Measurements from ENCODE around the gene RALGDS. TPM values are rescaled to one million over a fixed set of nuclear protein-coding genes. Genes with fewer than 3 reads are reported as not detected.
A peak's percentile ranks its signal among the peaks of the same experiment; 100 is the strongest.

The RALGDS gene
- total and polyA plus RNA-seq, 9 of the 15 experiments (the other 6 are each of a cell fraction or from before 2014, with no cell fraction given) = 0.75 to 43.3 (median 27.1) TPM

GRCh38 chr9:133122935-133123611, 2.0 kb upstream of the RALGDS start (continued):
- TF ChIP-seq TAF1 (IDR thresholded peaks at IDR 0.05; ENCODE audit: control insufficient read depth, extremely low read depth, insufficient read depth, low read length, severe bottlenecking) = no peak
- TF ChIP-seq HMGN3 (IDR thresholded peaks at IDR 0.05; ENCODE audit: borderline replicate concordance, extremely low read depth, insufficient read length, low read depth, low read length) = no peak
- TF ChIP-seq, protein P1, sequence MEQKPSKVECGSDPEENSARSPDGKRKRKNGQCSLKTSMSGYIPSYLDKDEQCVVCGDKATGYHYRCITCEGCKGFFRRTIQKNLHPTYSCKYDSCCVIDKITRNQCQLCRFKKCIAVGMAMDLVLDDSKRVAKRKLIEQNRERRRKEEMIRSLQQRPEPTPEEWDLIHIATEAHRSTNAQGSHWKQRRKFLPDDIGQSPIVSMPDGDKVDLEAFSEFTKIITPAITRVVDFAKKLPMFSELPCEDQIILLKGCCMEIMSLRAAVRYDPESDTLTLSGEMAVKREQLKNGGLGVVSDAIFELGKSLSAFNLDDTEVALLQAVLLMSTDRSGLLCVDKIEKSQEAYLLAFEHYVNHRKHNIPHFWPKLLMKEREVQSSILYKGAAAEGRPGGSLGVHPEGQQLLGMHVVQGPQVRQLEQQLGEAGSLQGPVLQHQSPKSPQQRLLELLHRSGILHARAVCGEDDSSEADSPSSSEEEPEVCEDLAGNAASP (IDR thresholded peaks at IDR 0.05) = no peak
- TF ChIP-seq ZNF764 (CRISPR knock-in tag; IDR thresholded peaks at IDR 0.05; ENCODE audit: low read depth) = no peak
- TF ChIP-seq ZNF282 (CRISPR knock-in tag; IDR thresholded peaks at IDR 0.05) = no peak
- TF ChIP-seq, protein P2, sequence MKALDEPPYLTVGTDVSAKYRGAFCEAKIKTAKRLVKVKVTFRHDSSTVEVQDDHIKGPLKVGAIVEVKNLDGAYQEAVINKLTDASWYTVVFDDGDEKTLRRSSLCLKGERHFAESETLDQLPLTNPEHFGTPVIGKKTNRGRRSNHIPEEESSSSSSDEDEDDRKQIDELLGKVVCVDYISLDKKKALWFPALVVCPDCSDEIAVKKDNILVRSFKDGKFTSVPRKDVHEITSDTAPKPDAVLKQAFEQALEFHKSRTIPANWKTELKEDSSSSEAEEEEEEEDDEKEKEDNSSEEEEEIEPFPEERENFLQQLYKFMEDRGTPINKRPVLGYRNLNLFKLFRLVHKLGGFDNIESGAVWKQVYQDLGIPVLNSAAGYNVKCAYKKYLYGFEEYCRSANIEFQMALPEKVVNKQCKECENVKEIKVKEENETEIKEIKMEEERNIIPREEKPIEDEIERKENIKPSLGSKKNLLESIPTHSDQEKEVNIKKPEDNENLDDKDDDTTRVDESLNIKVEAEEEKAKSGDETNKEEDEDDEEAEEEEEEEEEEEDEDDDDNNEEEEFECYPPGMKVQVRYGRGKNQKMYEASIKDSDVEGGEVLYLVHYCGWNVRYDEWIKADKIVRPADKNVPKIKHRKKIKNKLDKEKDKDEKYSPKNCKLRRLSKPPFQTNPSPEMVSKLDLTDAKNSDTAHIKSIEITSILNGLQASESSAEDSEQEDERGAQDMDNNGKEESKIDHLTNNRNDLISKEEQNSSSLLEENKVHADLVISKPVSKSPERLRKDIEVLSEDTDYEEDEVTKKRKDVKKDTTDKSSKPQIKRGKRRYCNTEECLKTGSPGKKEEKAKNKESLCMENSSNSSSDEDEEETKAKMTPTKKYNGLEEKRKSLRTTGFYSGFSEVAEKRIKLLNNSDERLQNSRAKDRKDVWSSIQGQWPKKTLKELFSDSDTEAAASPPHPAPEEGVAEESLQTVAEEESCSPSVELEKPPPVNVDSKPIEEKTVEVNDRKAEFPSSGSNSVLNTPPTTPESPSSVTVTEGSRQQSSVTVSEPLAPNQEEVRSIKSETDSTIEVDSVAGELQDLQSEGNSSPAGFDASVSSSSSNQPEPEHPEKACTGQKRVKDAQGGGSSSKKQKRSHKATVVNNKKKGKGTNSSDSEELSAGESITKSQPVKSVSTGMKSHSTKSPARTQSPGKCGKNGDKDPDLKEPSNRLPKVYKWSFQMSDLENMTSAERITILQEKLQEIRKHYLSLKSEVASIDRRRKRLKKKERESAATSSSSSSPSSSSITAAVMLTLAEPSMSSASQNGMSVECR (CRISPR knock-in tag; IDR thresholded peaks at IDR 0.05) = no peak
- peak; percentile 72 for TF ChIP-seq CBFA2T3 (IDR thresholded peaks at IDR 0.05)
- TF ChIP-seq MLX (CRISPR knock-in tag; conservative IDR thresholded peaks at IDR 0.05) = no peak
- TF ChIP-seq POLR2H (tag; IDR thresholded peaks at IDR 0.05; ENCODE audit: low read depth) = peak; percentile 65; the same call in 1 of the 2 replicates
- TF ChIP-seq ZBTB8A (IDR thresholded peaks at IDR 0.05; ENCODE audit: partially characterized antibody) = no peak
- TF ChIP-seq CBX5 (IDR thresholded peaks at IDR 0.05; ENCODE audit: borderline replicate concordance, low read depth) = no peak
- TF ChIP-seq ARHGAP35 (IDR thresholded peaks at IDR 0.05; ENCODE audit: partially characterized antibody) = no peak
- no peak for TF ChIP-seq ZNF696 (CRISPR knock-in tag; conservative IDR thresholded peaks at IDR 0.05)
- TF ChIP-seq E4F1 (CRISPR knock-in tag; IDR thresholded peaks at IDR 0.05; ENCODE audit: borderline replicate concordance) = no peak
- TF ChIP-seq, protein P3, sequence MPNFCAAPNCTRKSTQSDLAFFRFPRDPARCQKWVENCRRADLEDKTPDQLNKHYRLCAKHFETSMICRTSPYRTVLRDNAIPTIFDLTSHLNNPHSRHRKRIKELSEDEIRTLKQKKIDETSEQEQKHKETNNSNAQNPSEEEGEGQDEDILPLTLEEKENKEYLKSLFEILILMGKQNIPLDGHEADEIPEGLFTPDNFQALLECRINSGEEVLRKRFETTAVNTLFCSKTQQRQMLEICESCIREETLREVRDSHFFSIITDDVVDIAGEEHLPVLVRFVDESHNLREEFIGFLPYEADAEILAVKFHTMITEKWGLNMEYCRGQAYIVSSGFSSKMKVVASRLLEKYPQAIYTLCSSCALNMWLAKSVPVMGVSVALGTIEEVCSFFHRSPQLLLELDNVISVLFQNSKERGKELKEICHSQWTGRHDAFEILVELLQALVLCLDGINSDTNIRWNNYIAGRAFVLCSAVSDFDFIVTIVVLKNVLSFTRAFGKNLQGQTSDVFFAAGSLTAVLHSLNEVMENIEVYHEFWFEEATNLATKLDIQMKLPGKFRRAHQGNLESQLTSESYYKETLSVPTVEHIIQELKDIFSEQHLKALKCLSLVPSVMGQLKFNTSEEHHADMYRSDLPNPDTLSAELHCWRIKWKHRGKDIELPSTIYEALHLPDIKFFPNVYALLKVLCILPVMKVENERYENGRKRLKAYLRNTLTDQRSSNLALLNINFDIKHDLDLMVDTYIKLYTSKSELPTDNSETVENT (CRISPR knock-in tag; IDR thresholded peaks at IDR 0.05) = no peak
